ENCODE data around the gene THUMPD3.

Gene THUMPD3

DNA sequence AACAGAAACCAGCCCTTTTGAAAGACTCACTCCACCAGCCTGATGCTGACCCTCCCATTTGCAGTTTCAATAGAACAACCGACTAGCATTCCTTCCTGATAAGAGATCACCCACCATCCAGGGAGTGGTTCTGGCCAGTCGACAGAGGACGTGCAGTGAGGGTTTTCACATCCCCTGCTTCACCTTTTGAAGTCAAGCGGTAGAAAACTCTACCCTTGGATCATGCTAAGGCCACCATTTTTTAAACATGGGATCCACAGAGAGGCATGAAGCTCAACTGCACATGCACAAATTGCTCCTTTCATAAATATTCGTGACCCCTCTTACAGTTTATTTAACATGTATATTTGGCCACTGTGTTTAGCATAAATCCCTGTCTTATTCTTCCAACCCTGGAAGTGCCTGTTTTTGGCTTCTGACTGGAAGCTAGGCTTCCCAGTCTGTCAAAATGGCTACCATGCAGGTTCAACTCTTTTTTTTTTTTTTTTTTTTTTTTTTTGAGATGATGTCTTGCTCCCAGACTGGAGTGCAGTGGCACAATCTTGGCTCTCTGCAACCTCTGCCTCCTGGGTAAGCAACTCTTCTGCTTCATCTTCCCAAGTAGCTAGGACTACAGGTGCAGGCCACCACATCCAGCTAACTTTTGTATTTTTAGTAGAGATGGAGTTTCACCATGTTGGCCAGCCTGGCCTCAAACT, 1.0 kb upstream of the THUMPD3 start:
- DNase-seq, result no peak

DNA sequence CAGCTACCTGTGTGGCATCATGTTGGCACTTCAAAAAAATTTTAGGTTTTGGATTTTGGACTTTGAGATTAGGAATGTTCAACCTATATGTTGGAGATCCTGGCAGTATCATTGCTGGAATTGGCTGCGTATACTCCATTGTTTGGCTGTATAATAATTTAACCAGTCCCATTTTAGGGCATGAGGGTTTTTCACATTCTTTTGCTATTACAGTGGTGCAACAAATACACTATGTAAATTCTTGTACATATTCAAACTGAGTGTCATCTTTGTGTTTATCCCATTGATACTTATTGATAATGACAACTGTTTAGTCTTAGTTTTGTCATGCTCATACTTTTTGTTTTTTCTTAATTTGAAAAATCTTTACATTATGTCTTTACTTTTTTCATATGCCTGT, 6.7 kb downstream of the THUMPD3 start:
- no peak for DNase-seq

DNA sequence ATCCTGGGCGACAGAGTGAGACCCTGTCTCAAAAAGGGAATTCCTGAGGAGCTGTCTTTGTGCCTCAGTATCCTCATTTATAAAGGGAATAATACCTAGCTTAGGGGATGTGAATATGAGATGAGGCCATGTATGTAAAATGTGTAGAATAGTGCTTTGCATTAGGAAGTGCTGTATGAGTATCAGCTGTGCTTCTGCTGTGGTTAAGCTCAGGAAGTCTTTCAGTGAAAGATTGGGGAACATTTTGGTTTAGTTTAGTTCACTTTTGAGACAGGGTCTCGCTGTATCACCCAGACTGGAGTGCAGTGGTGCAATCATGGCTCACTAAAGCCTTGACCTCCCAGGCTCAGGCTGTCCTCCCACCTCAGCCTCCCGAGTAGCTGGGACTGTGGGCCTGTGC, 10.6 kb downstream of the THUMPD3 start:
- no peak for DNase-seq

DNA sequence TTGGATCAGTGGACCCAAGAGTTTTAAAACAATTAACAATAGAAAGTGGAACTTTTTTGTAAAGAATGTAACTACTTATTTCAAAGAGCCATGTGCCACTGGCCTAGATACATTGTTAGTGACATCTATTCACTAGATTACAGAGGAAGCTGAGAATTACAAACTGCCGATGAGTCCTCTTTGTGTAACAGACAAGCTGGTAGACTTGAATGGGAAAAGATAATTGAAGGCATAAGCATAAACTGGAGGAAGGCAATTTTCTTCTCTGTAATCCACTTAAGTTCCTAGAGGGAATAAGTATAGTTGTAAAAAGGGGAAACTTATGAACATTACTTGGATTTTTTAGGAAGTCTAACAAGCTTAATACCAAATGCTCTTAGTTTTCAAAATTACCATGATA, 15.1 kb downstream of the THUMPD3 start:
- DNase-seq, result no peak

DNA sequence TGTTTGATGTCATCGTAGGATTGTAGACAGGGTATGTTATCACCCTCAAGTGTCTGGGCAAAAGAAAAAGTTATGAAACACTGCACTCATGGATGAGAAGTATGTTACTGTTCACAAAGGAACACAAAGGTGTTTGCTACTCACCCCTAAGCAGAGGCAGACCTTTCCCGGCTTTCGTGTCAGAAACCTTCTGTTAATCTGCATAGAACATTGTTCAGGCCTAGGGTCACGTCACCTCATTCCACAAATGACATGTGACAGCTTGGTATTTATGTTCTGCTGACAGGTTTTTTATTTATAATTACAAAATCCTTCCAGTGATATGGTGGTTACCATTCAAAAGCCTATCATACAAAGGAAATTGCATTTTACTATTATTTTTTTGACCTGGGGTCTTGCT, 16.5 kb downstream of the THUMPD3 start:
- no peak for DNase-seq

DNA sequence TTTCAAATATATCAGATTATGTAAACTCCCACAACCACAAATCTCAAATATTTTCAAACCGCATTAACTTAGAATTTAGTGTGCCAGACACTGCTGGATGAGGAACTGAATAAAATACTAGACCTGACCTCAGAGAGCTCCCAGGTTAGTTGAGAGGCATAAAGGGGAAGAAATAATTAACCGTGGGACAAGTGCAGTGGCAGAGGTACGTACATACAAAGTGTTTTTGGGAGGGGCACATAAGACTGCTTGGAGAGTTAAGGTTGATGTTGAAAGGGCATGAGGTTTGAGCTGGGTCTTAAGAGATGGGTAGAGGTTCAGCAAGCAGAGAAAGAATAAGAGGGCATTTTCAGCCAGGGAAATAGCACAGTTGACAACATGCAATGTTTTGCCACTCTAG, 17.2 kb downstream of the THUMPD3 start:
- no peak for DNase-seq

DNA sequence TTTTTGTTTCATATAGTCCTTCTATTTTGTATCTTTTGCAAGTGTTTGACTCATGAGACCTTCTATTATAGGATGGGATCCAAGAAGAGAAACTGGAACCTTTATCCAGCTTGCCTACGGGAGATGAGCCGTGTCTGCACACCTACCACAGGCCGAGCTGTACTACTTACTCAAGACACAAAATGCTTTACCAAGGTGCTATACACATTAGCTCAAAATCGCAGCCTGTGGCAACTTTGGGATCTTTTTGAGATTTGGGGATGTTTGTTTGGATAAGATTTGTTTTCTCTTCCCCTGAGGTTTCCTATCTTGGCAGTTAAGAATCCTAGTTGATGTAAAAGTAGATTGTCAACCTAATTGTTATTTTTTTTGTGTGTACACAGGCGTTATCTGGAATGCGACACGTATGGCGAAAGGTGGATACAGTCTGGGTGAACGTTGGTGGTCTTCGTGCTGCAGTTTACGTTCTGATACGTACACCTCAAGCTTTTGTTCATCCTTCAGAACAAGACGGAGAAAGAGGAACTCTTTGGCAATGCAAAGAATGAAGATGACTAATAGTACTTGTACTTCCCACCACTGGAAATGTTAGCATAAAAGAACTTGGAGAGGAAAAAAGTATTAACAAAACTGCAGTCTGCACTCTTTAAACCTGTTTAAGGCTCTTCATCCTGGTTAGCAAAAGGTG, 21.4 kb downstream of the THUMPD3 start:
- no peak for DNase-seq

DNA sequence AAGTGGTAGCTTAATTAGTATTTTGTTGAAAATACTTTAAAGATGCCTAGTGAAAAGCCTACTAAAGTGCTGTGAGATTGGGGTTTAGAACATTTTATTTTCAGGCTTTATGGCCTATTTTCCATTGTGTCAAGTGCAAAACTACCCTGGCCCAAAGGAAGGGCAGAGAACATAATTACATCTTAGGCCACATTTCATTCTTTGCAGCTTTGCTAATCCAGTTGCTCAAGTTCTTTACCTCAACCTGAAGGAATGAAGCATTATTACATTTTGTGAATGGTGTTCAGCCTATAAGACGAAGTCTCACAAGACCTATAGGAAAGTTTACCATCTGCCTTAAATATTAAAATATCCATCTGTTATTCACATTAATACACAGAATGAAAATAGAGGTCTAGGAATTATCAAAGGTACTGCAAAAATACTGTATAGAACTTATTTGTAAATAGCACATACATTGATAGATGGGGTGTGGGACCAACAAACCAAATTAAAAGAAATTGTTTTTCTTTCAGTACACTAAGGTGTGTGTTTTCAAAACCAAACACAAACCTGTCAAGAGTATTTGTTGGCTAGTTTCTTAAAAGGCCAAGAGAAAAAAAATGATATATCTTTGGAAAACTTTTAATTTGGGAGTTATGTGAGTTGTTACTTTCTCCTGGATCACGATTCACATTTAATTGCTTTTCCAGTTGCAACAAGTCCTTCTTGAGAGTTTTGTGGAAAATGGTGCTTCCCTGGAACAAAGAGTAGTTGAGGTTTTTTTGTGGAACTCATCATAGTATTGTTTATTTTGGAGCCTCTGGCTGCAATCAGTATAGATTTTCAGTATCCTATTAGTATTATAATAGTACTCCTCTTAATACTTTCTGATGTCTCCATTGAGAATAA, 22.6 kb downstream of the THUMPD3 start:
- no peak for DNase-seq

DNA sequence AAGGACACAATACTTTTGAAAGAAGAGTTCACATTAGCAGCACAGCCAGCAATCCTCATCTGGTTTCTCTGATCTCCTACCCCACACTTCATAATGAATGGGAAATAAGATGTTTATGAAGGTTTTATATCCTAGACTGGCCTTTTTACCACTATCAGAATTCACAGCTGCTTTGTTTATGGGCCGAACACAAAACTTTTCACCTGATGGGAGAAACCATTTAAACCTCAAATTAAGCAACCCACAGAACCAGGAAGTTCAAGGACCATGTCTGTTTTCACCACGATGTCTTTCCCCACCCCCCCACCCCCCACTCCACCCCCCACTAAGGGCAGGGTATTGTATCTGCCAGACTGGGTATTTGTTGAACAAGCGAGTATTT, 23.2 kb downstream of the THUMPD3 start:
- no peak for DNase-seq

DNA sequence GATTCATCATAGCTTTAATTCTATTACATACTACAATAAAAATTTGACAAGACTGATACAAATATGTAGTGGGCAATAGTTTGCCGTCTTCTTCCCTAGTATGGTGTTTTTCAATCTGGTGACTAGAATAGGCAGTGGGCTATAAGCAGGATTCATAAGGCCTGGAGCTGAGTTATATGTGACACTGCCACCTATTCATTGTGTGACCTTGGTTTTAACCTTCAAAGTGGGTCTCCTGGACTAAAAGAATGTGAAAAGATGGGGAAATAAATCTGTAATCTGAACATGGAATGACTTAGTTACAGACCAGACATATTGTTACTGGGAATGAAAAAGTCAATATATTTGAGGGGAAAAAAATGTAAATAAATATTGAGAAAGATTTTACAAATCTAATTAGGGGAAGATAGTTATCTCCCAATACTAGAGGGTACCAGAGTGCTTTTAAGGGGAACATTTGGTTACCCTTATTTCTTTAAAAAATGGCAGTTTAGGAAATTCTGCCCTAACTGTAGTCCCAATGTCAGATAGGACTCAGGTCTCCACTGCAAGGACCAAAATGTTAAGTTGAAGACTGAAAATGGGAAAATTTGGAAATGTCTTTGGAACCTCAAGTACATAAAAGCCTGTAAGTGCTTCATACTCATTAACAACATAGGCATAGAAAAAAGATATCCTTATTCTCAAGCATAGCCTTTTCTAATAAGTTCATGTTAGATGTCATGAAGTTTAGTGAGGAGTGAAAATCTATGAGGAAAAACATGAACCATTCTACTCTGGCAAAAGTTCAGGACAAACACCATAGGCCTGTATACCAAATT, 23.9 kb downstream of the THUMPD3 start:
- DNase-seq, result no peak

DNA sequence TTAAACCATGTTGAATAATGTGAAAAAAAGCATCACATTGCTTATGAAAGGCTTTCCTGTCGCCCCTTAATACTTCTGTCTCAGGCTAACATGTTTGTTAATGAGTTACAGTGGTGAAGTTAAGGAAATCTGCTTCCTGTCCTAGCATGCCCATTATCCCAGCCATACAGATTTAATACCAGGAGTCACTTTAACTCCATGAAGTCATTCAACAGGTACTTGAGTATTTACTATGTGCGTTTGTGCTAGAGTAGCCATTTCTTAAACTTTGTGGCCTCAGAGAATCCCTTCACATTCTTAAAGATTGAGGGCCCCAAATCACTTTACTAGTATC, 24.4 kb downstream of the THUMPD3 start:
- DNase-seq, result no peak

DNA sequence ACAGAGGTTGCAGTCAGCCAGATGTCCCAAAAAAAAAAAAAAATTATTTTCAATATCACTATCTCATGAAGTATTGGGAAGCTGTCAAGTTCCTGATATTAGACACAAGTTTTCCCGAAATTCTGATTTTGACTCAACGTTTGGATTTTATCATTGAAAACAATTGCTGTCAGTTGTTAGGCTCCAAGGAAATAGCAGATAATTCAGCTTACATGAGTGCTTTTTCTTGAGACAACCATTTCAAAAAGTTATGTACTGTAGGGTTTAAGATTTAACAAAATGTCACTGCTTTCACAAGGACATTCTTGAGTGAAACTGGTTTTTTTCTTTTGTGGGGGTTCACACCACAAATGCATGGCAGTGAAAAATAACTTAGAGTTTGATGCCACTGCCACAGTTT, 25.3 kb downstream of the THUMPD3 start:
- DNase-seq, result no peak

DNA sequence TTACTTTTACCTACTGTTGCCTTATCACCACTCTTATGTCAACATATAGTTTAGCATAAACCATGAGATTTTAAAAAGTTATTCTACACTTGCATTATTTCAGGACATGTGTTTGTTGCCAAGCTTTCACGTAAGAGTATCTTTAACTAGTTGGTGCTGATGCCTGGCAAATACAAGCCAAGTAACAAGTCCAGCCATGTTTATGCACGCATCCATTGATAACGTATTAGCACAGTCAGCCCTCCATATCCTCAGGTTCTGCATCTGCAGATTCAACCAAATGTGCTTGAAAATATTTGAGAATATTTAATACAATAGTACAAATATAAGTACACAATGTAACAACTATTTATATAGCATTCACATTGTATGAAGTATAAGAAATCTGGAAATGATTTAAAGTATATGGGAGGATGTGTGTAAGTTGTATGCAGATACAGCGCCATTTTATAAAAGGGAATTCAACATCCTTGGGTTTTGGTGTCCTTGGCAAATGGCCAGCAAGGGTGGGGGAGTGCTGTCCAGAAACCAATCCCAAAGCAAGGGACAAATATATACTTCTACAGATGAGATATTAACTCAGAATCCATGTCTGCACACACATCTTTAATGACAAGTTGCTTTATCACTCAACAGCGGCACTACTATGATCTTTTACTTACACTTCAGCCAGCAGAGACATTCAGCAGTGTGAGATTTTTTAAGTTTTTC, 25.9 kb downstream of the THUMPD3 start:
- DNase-seq, result no peak

DNA sequence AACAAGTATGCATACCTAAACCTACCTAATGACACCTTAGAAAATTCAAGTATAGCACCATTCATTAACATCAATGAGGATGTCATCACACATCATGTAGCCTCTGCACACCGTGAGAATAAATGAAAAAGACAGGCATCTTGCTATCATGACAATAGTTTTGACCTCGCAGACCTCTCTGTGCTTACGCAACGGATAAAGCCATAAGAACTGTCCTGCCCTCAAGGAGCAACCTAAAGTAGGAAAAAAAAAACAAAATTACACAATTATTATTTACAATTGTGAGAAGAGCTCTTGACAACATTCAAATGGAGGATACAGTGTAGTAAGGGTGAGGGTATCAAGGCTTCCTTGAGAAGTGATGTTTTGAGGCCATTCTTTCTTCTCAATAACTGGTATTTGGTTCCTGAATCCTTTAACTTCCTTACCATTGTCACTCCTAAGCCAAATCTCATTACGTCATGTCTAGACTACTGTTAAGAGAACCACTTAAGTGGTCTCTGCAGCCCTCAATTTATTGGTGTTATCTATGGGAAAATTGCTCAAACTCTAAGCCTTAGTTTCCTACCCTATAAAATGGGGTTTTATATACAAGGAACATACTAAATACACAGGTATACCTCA, 27.5 kb downstream of the THUMPD3 start:
- no peak for DNase-seq

DNA sequence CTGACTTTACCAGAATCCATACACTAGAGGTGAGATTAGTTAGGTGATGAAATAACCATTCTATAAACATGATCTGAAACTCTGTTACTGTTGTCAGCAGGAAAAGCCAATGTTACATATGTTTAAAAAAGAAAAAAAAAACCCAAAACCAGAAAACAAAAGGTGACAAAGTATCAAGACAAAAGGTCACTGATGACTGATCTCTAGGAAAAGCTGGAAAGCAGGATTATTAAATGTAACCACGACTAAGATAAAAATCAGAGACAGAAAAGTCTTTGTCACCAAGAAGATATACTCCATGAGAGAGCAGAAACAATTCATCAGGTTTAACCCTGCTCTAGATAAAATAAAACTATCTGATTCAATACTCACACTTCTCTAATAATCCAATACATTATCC, 29.2 kb downstream of the THUMPD3 start:
- DNase-seq, result no peak

DNA sequence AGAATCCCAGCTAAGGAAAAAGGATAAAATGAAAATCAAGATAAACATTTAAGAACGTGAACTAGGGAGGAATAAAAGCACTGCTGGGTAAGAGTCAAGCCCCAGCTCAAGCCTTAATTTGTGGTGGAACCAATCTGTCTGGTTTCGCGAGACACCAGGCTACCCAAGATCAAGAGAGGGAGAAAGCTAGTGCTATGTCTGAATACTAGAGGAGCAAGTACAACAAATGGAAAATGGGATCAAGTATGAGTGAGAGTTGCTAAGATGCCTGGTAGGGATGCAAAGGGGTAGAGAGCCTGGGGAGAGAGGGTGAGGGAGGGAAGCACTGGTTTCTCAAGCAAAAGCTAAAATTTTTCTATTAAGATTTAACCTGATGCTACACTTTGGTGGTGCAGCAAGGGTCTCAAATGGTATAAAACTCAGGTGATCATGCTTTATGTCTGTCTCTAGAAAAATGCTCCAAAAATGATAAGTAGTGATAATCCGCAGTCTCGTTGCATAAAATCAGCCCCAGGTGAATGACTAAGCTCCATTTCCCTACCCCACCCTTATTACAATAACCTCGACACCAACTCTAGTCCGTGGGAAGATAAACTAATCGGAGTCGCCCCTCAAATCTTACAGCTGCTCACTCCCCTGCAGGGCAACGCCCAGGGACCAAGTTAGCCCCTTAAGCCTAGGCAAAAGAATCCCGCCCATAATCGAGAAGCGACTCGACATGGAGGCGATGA, 32.9 kb downstream of the THUMPD3 start:
- DNase-seq, result no peak

DNA sequence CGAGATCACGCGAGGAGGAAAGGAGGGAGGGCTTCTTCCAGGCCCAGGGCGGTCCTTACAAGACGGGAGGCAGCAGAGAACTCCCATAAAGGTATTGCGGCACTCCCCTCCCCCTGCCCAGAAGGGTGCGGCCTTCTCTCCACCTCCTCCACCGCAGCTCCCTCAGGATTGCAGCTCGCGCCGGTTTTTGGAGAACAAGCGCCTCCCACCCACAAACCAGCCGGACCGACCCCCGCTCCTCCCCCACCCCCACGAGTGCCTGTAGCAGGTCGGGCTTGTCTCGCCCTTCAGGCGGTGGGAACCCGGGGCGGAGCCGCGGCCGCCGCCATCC, 33.4 kb downstream of the THUMPD3 start:
- DNase-seq, result peak; percentile 86

DNA sequence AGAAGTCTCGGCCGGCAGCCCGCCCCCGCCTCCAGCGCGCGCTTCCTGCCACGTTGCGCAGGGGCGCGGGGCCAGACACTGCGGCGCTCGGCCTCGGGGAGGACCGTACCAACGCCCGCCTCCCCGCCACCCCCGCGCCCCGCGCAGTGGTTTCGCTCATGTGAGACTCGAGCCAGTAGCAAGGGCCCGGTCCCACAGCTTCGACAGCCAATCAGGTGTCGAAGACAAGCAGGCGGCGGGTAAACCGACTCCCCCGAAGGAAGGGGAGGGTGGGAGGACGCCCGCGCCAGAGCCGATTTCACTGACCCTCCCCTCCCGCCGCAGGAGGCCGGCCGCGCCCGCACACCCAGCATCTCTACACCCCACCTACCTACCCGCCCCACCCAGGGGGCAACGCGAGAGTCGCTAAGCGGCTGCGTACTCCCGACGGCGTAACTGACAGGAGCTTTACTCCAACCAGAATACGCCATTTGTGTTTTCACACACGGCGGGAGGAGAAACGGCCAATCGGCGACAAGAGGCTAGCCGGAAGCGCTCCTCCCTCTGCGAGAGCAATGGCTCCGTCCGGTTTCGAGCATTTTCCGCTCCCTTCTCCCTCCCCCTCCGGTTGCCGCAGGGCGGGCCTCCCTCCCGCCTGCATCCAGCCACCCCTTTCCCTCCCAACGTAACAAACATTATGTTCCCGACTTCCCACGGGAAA, 33.9 kb downstream of the THUMPD3 start:
- DNase-seq, result peak; percentile 98

DNA sequence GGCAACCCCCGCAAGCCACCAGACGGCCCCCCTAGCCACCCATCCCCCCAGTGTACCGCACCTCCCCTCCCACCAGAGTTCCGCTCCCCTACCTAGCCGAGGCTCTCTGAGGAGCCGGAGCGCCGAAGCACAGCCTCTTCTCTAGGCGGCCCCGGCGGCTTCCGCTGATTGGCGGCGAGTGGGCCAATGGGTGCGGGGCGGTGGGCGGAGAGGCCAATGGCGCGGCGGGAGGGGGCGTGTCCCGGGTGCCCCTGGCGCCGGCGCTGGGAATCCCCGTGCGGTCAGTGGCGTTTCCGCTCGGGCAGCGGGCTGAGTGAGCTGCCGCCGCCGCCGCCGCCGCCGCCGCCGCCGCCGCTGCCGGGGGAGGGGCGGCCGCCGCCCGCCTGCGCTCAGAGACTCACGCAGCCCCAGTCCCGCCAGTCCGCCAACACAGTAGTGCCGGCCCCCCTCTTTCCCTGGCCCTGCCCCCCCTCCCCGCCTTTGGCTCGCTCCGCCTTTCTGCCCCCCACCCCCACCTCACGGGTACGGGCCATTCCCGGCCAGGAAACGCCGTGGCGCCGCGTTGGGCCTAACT, 34.6 kb downstream of the THUMPD3 start, which contains the start of gene SETD5:
Gene SETD5, plus strand, starts transcription at position 284 of the 574 bp plus-strand sequence. CDS start 31,324 bp downstream, outside the sequence.
- peak; percentile 98 for DNase-seq

Measured in CD4-positive, alpha-beta T cell treated with Interleukin-15 for 1 hour (primary cell).